Gastrocnemius medialis (tissue), 4 donors: ENCODE data around the gene SLC43A2. TPM values are rescaled to one million over a fixed set of nuclear protein-coding genes. Genes with fewer than 3 reads are reported as not detected.
"Not testable (repeated sequence)": the region's sequence is repeated elsewhere in the genome, so short reads cannot be mapped to it uniquely, and the experiment has no call there.

ENCODE experiments used
- ATAC-seq, 2 donors: fragments of 150-250 bp; one replicate each; pipeline ENCODE4 v1.9.1; 2016
- DNase-seq, 2 donors: peaks; one replicate each; pipeline ENCODE4 v3.0.0-alpha.2; 2019
- H3K27ac ChIP-seq, 4 donors: fragments of 200-600 bp; sonication (generic); 1 replicate in 1 of 4; 2 replicates in 3 of 4; pipeline ENCODE4 v1.5.1; 2016 to 2018; ENCODE audit warnings: mild to moderate bottlenecking in 2 of 4, moderate library complexity in 1 of 4
- H3K27me3 ChIP-seq, 3 donors: fragments of 200-600 bp; sonication (generic) in 2 of 3; 1 replicate in 1 of 3; 2 replicates in 2 of 3; pipeline versions ENCODE4 v1.5.1 to v1.6.0; 2016 to 2019; ENCODE audit warnings: mild to moderate bottlenecking in 1 of 3, moderate library complexity in 1 of 3
- H3K36me3 ChIP-seq, 2 donors: fragments of 200-600 bp; sonication (generic) in 1 of 2; one replicate each; pipeline ENCODE4 v1.5.1; 2017 to 2018
- H3K4me1 ChIP-seq, 2 donors: fragments of 200-600 bp; sonication (generic) in 1 of 2; one replicate each; pipeline ENCODE4 v1.5.1; 2016 to 2017; ENCODE audit warnings: mild to moderate bottlenecking in 2 of 2
- H3K4me3 ChIP-seq, 4 donors: fragments of 200-600 bp; sonication (generic) in 3 of 4; 1 replicate in 1 of 4; 2 replicates in 3 of 4; pipeline ENCODE4 v1.5.1; 2016 to 2019; ENCODE audit warnings: mild to moderate bottlenecking in 2 of 4
- H3K9me3 ChIP-seq, 3 donors: fragments of 200-600 bp; sonication (generic) in 2 of 3; 1 replicate in 1 of 3; 2 replicates in 2 of 3; pipeline ENCODE4 v1.5.1; 2016 to 2019
- POLR2A ChIP-seq, 2 donors: fragments of 450-650 bp; IDR thresholded peaks; one replicate each; pipeline ENCODE4 v1.6.1; 2017; ENCODE audit warnings: antibody characterized with exemption in 2 of 2, mild to moderate bottlenecking in 2 of 2, moderate library complexity in 2 of 2
- in situ Hi-C, 4 donors: fragments of 200-750 bp; cut with MboI; loops; one replicate each; pipeline versions ENCODE4 v1.15.0 to v1.8.0; 2017; ENCODE audit warnings: low sequenced_read_pairs in 4 of 4
- intact Hi-C: fragments of 100-400 bp; cut with DNase I; formaldehyde crosslinking; loops from one replicate; pipeline ENCODE4 v1.15.1; 2023; ENCODE audit warnings: low total_unique reads
- total RNA-seq, 4 donors: library from RNA; depleted of rRNA; stranded (reverse); fragments of >200 nt; gene quantifications; one replicate each; pipeline versions ENCODE4 v1.1.0 to v1.2.3, GENCODE V29; 2016
- TF ChIP-seq, protein P1 (sequence below), 5 experiments: fragments of 450-650 bp in 3 of 5; fragments of 200-600 bp in 2 of 5; sonication (generic) in 2 of 5; IDR thresholded peaks in 4 of 5; conservative IDR thresholded peaks in 1 of 5; 1 replicate in 4 of 5; 2 replicates in 1 of 5; pipeline ENCODE4 v1.5.1; 2016 to 2019; ENCODE audit warnings: antibody characterized with exemption in 5 of 5, mild to moderate bottlenecking in 3 of 5, moderate library complexity in 3 of 5

Gene SLC43A2
- total RNA-seq, 4 donors from 2014 or later, result 26.9 to 96.9 (median 55.2) TPM

DNA sequence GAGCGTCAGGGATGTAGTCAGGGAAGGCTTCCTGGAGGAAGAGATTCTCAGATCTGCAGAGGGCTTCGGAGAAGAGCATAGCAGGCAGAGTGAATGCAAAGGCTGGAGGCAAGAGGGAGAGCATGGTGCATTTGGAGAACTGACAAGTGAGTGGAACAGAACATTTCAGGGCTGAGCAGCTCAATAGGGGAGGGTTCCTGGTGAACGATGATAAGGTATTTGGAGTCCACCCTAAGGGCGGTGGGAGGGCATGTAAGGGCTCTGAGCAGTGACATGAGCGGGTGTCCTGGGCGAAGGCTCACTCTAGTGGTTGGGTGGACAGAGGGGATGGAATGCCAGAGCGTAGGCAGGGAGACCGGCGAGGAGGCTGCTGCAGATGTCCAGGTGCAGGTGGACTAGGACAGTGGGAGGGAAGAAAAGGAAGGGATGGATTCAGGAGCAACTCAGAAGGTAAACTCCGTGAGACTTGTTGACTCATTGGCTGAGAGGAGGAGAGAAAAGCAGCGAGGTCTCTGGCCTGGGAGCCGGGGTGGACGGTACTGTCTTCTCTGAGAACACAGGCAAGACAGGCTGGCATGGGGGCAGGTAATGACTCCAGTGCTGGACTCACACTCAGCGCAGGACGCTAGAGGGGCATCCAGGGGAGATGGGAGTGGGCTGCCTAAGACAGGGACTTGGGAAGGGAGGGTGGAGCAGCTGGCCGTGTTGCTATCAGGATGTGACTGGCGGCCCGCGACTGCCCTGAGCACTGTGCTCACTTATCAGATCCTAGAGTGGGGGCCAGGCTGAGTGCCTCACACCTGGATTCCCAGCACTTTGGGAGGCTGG lies 64.6 kb downstream of the SLC43A2 start:
- Histone ChIP-seq H3K27ac (no peak overlapping the region), H3K4me1 (peaks cover 12 to 27% of the 10 kb centered on the region in 2 donors), H3K27me3 (no peaks in the 10 kb centered on the region), H3K36me3 (no peaks in the 10 kb centered on the region), H3K4me3 (no peak overlapping the region), H3K9me3 (no peaks in the 10 kb centered on the region)
- intact Hi-C loops (loop anchor here (2.0 to 5.0 kb wide), 2 partner anchors 47 to 287 kb away; partner anchors contain the start of gene INPP5K), in situ Hi-C loops (no loop called here)
- ATAC-seq (no peak), DNase-seq (no peak)
- TF ChIP-seq, protein P1, sequence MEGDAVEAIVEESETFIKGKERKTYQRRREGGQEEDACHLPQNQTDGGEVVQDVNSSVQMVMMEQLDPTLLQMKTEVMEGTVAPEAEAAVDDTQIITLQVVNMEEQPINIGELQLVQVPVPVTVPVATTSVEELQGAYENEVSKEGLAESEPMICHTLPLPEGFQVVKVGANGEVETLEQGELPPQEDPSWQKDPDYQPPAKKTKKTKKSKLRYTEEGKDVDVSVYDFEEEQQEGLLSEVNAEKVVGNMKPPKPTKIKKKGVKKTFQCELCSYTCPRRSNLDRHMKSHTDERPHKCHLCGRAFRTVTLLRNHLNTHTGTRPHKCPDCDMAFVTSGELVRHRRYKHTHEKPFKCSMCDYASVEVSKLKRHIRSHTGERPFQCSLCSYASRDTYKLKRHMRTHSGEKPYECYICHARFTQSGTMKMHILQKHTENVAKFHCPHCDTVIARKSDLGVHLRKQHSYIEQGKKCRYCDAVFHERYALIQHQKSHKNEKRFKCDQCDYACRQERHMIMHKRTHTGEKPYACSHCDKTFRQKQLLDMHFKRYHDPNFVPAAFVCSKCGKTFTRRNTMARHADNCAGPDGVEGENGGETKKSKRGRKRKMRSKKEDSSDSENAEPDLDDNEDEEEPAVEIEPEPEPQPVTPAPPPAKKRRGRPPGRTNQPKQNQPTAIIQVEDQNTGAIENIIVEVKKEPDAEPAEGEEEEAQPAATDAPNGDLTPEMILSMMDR (IDR thresholded peaks at IDR 0.05 in 4 of 5, conservative IDR thresholded peaks at IDR 0.05 in 1 of 5), result no peak
- TF ChIP-seq POLR2A (IDR thresholded peaks at IDR 0.05), result no peak

DNA sequence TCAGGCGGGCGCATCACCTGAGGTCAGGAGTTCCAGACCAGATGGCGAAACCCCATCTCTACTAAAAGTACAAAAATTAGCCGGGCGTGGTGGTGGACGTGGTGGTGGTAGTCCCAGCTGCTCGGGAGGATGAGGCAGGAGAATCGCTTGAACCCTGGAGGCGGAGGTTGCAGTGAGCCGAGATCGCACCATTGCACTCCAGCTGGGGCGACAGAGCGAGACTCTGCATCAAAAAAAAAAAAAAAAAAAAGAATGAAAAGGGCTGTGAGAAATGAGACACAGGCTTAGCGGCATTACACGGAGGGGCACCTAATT lies 65.2 kb downstream of the SLC43A2 start:
- H3K36me3 ChIP-seq, H3K27ac ChIP-seq, H3K4me3 ChIP-seq, in situ Hi-C loops, H3K9me3 ChIP-seq, ATAC-seq, H3K27me3 ChIP-seq, DNase-seq: not testable (repeated sequence)
- intact Hi-C loops, result loop anchor here (2.0 to 5.0 kb wide), 2 partner anchors 46 to 287 kb away; partner anchors contain the start of gene INPP5K
- H3K4me1 ChIP-seq, result peaks cover 12 to 27% of the 10 kb centered on the region in 2 donors

DNA sequence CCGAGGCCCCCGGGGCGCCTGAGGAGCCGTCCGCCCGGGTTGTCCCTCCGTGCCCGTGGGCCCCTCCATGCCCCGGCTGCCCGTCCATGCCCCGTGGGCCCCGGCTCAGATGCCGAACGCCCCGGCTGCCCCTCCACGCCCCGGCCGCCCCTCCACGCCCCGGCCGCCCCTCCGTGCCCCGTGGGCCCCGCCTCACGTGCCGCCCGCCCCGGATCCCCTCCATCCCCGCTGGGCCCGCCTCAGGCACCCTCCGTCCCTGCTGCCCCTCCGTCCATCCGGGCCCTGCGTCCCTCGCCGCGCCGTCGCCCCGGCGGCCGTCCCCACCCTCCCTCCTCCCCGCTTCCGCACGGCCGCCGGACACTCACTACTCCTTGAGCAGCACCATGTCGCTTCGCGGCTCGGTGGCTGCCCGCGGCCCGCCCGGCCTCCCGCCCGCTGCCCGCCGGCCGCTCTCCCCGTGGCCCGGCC lies 66.4 kb downstream of the SLC43A2 start:
- no peaks in the 10 kb centered on the region for H3K27me3 ChIP-seq
- H3K27ac ChIP-seq, result peak overlapping the region; percentile 80 to 90 (median 84)
- peaks cover 12 to 27% of the 10 kb centered on the region in 2 donors for H3K4me1 ChIP-seq
- peak overlapping the region; percentile 64 to 79 (median 69) for H3K4me3 ChIP-seq
- ATAC-seq, result peak; percentile 74 to 79
- TF ChIP-seq, protein P1 (IDR thresholded peaks at IDR 0.05 in 4 of 5, conservative IDR thresholded peaks at IDR 0.05 in 1 of 5), result no peak
- TF ChIP-seq POLR2A (IDR thresholded peaks at IDR 0.05), result no peak
- intact Hi-C loops, result loop anchor here (2.0 to 5.0 kb wide), 2 partner anchors 45 to 285 kb away; partner anchors contain the start of gene INPP5K
- H3K9me3 ChIP-seq, result no peaks in the 10 kb centered on the region
- H3K36me3 ChIP-seq, result no peaks in the 10 kb centered on the region
- in situ Hi-C loops, result no loop called here
- DNase-seq, result peak in 1 of 2 donors; percentile 32

DNA sequence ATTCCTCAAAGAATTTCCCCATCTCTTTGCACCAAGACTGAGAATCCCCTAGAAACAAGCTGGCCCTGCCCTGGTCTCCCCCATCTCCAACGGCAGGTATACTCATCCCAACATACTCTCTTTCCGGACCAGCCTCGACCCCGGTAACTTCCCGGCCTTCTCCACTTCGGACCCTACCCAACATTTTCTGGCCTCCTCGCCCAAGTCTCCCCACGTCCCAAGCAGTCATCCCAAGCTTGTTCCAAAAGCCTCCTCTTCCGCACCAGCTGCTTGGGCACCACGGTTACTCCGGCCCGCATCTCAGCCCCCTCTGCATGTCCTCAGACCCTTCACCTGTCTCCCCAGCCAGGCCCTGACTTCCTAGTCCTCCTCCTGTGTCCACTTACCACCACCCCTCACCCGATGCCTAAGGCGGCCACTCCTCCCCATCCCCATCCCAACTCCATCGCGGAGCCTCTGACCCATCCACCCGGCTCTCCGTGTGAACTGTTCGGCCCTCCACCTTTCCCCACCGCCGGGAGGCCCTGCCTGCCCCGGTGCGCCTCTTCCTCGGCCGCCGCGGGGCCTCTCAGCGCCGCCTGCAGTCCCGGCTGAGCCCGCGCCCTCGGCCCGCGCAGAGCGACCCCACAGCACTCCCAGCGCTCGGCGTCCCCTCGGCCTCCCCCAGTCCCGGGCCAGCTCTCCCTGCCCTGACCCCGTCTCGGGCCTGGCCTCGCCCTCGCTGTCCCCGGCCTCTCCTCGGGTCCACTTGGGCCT lies 67.0 kb downstream of the SLC43A2 start:
- TF ChIP-seq, protein P1 (IDR thresholded peaks at IDR 0.05 in 4 of 5, conservative IDR thresholded peaks at IDR 0.05 in 1 of 5), result peak; percentile 20 to 37 (median 36)
- TF ChIP-seq POLR2A (IDR thresholded peaks at IDR 0.05), result no peak
- Histone ChIP-seq H3K9me3 (no peaks in the 10 kb centered on the region), H3K4me1 (peaks cover 12 to 27% of the 10 kb centered on the region in 2 donors), H3K4me3 (peak overlapping the region; percentile 64 to 79 (median 69)), H3K36me3 (no peaks in the 10 kb centered on the region), H3K27me3 (no peaks in the 10 kb centered on the region), H3K27ac (peak overlapping the region; percentile 80 to 90 (median 84))
- in situ Hi-C loops (no loop called here), intact Hi-C loops (loop anchor here (2.0 to 5.0 kb wide), 2 partner anchors 44 to 285 kb away; partner anchors contain the start of gene INPP5K)
- no peak for DNase-seq
- ATAC-seq, result peak; percentile 20 to 48
